Transverse colon (tissue), 4 donors: Measurements from ENCODE around the gene QKI.
"Not testable (repeated sequence)": the region's sequence is repeated elsewhere in the genome, so short reads cannot be mapped to it uniquely, and the experiment has no call there.

Source experiments
- CTCF ChIP-seq, 5 experiments: fragments of 200-600 bp in 3 of 5; fragments of 450-650 bp in 2 of 5; sonication (generic) in 3 of 5; IDR thresholded peaks; 1 replicate in 2 of 5; 2 replicates in 3 of 5; pipeline ENCODE4 v1.5.1; 2016 to 2017; ENCODE audit warnings: antibody characterized with exemption in 5 of 5, inconsistent platforms in 3 of 5, mild to moderate bottlenecking in 2 of 5, moderate library complexity in 1 of 5
- POLR2A ChIP-seq: fragments of 450-650 bp; IDR thresholded peaks from one replicate; pipeline ENCODE4 v1.6.1; 2016; ENCODE audit warnings: antibody characterized with exemption, mild to moderate bottlenecking, moderate library complexity
- POLR2AphosphoS5 ChIP-seq, 3 donors: sonication (generic); formaldehyde crosslinking; IDR thresholded peaks; one replicate each; pipeline ENCODE4 v1.6.1; 2016; ENCODE audit warnings: antibody characterized with exemption in 3 of 3

GRCh38 chr6:163439390-163439789 lies 24.9 kb downstream of the QKI start:
- TF ChIP-seq CTCF (IDR thresholded peaks at IDR 0.05); POLR2AphosphoS5 (IDR thresholded peaks at IDR 0.05); POLR2A: not testable (repeated sequence)
